ENCODE results near the gene SLC4A4. TPM values are rescaled to one million over a fixed set of nuclear protein-coding genes. Genes with fewer than 3 reads are reported as not detected.

Gene SLC4A4
- total and polyA plus RNA-seq, 9 donors = 0.23 to 8.3 (median 1.4) TPM

GRCh38 chr4:71400810-71401209 lies 62.0 kb downstream of the SLC4A4 start:
- Histone ChIP-seq H3K4me3 (no peak overlapping the region), H3K27me3 (no peaks in the 10 kb centered on the region), H3K27ac (no peak overlapping the region), H3K4me1 (ENCODE audit: insufficient read depth) (no peaks in the 10 kb centered on the region), H3K9me3 (no peaks in the 10 kb centered on the region), H3K36me3 (no peaks in the 10 kb centered on the region)
- intact Hi-C loops (cut with DNase I) = no loop called here
- DNase-seq = no peak
- TF ChIP-seq EP300 (IDR thresholded peaks at IDR 0.05) = no peak
- TF ChIP-seq, protein P1, sequence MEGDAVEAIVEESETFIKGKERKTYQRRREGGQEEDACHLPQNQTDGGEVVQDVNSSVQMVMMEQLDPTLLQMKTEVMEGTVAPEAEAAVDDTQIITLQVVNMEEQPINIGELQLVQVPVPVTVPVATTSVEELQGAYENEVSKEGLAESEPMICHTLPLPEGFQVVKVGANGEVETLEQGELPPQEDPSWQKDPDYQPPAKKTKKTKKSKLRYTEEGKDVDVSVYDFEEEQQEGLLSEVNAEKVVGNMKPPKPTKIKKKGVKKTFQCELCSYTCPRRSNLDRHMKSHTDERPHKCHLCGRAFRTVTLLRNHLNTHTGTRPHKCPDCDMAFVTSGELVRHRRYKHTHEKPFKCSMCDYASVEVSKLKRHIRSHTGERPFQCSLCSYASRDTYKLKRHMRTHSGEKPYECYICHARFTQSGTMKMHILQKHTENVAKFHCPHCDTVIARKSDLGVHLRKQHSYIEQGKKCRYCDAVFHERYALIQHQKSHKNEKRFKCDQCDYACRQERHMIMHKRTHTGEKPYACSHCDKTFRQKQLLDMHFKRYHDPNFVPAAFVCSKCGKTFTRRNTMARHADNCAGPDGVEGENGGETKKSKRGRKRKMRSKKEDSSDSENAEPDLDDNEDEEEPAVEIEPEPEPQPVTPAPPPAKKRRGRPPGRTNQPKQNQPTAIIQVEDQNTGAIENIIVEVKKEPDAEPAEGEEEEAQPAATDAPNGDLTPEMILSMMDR (IDR thresholded peaks at IDR 0.05) = no peak
- no peak for TF ChIP-seq POLR2A (IDR thresholded peaks at IDR 0.05)

GRCh38 chr4:71402616-71403015 lies 63.8 kb downstream of the SLC4A4 start:
- no peak for DNase-seq
- TF ChIP-seq, protein P1 (IDR thresholded peaks at IDR 0.05) = no peak
- no peak for TF ChIP-seq POLR2A (IDR thresholded peaks at IDR 0.05)
- TF ChIP-seq EP300 (IDR thresholded peaks at IDR 0.05) = no peak
- H3K4me1 ChIP-seq (ENCODE audit: insufficient read depth) = no peaks in the 10 kb centered on the region
- H3K9me3 ChIP-seq = no peaks in the 10 kb centered on the region
- no peaks in the 10 kb centered on the region for H3K27me3 ChIP-seq
- H3K27ac ChIP-seq = no peak overlapping the region
- intact Hi-C loops (cut with DNase I) = no loop called here
- H3K4me3 ChIP-seq = no peak overlapping the region
- no peaks in the 10 kb centered on the region for H3K36me3 ChIP-seq

GRCh38 chr4:71404049-71404448 lies 65.2 kb downstream of the SLC4A4 start:
- TF ChIP-seq, protein P1 (IDR thresholded peaks at IDR 0.05) = no peak
- TF ChIP-seq EP300 (IDR thresholded peaks at IDR 0.05) (no peak), POLR2A (IDR thresholded peaks at IDR 0.05) (no peak)
- no peak overlapping the region for H3K27ac ChIP-seq
- intact Hi-C loops (cut with DNase I) = no loop called here
- H3K27me3 ChIP-seq = no peaks in the 10 kb centered on the region
- 91 to 97% (median 95%) methylated on average over 1 of the region's 1 CpG for WGBS, 3 donors
- H3K9me3 ChIP-seq = no peaks in the 10 kb centered on the region
- DNase-seq = no peak
- H3K4me3 ChIP-seq = no peak overlapping the region
- no peaks in the 10 kb centered on the region for H3K36me3 ChIP-seq
- no peaks in the 10 kb centered on the region for H3K4me1 ChIP-seq (ENCODE audit: insufficient read depth)

DNA sequence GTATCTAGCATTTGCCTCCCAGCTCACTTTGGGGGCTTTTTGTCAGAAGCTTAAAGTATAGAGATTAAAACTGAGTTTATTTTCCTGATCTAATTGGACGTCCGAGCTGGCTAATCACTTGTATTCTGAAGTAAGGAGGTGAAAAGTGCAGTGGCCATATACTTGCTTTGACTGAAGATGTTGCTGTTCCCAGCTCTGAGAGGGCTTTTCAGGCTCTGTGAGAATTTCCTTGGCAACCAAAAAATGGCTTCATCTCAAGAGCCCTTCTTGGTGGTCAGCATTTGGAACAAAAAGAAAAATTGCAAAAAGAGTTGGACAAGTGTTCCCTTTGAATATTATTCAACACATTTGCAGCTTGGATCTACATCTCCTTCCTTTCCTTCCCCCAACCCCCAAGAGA lies 67.0 kb downstream of the SLC4A4 start:
- no peak for TF ChIP-seq EP300 (IDR thresholded peaks at IDR 0.05)
- TF ChIP-seq, protein P1 (IDR thresholded peaks at IDR 0.05) = no peak
- TF ChIP-seq POLR2A (IDR thresholded peaks at IDR 0.05) = no peak
- Histone ChIP-seq H3K9me3 (no peaks in the 10 kb centered on the region), H3K4me1 (ENCODE audit: insufficient read depth) (no peaks in the 10 kb centered on the region), H3K4me3 (no peak overlapping the region), H3K27me3 (no peaks in the 10 kb centered on the region), H3K36me3 (no peaks in the 10 kb centered on the region), H3K27ac (no peak overlapping the region)
- no peak for DNase-seq
- intact Hi-C loops (cut with DNase I) = no loop called here
- 60 to 68% (median 60%) methylated on average over 2 of the region's 2 CpGs for WGBS, 3 donors
